ENCODE data around the gene RTL10.
A peak's percentile ranks its signal among the peaks of the same experiment; 100 is the strongest.

RTL10 gene

DNA sequence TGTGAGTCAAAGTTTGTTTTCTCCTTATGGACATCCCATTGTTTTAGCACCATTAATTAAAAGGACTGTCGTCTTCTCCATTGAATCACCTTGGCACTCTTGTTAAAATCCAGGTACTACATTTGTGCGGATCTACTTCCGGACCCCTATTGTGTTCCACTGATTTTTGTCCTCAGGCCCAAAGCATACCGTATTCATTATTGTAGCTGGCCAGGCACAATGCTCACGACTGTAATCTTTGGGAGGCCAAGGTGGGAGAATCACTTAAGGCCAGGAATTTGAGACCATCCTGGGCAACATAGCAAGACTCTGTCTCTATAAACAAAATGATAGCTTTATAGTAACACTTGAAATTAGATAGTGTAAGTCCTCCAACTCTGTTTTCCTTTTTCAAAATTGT is 8.9 kb upstream of the RTL10 start:
- POLR2A ChIA-PET, result interaction anchor here (1.0 kb wide), 1 partner anchor 8 kb away, joined by 3 read pairs; no protein-coding TSS in a partner anchor
- no peak overlapping the region for H3K27ac ChIP-seq (ENCODE audit: extremely low read depth, low read depth, low read length)

GRCh38 chr22:19862619-19863246 is 8.1 kb upstream of the RTL10 start:
- ChIA-PET CTCF (interaction anchor here (0.7 to 1.8 kb wide), 4 partner anchors 16 to 132 kb away, joined by 3 to 6 read pairs (median 4); no protein-coding TSS in a partner anchor), POLR2A (no interaction called here)
- TF ChIP-seq SETDB1 (IDR thresholded peaks at IDR 0.05; ENCODE audit: insufficient read length, low read length), result no peak
- no peak for TF ChIP-seq ZNF549 (tag by site-specific recombination; IDR thresholded peaks at IDR 0.05)
- TF ChIP-seq ZBTB1 (tag by site-specific recombination; IDR thresholded peaks at IDR 0.05), result no peak
- TF ChIP-seq ZNF335 (tag by site-specific recombination; conservative IDR thresholded peaks at IDR 0.05), result no peak
- 0 out of 2 replicates have a peak, but pooled peaks have one; percentile 37 for TF ChIP-seq PRDM4 (tag by site-specific recombination; IDR thresholded peaks at IDR 0.05)
- no peak for TF ChIP-seq ZNF658 (tag by site-specific recombination; IDR thresholded peaks at IDR 0.05)
- TF ChIP-seq PRDM10 (tag by site-specific recombination; IDR thresholded peaks at IDR 0.05), result no peak
- no peak for TF ChIP-seq GLIS2 (tag by site-specific recombination; IDR thresholded peaks at IDR 0.05)
- no peaks in the 10 kb centered on the region for H3K9me3 ChIP-seq (ENCODE audit: control insufficient read depth, insufficient read depth, low read depth, low read length)
- H3K4me3 ChIP-seq (ENCODE audit: low read depth, low read length), result no peak overlapping the region
- no peak overlapping the region for H3K27ac ChIP-seq (ENCODE audit: extremely low read depth, low read depth, low read length)
- H3K4me1 ChIP-seq (ENCODE audit: control insufficient read depth, insufficient read depth, low read length), result no peaks in the 10 kb centered on the region
- H3K36me3 ChIP-seq (ENCODE audit: control insufficient read depth in 2 of 2, insufficient read depth in 1 of 2, low read length in 2 of 2), result no peaks in the 10 kb centered on the region

More for the DNA sequence above, 8.9 kb upstream of the RTL10 start:
- Histone ChIP-seq H3K4me1 (ENCODE audit: control insufficient read depth, insufficient read depth, low read length) (no peaks in the 10 kb centered on the region), H3K4me3 (ENCODE audit: low read depth, low read length) (no peak overlapping the region), H3K9me3 (ENCODE audit: control insufficient read depth, insufficient read depth, low read depth, low read length) (no peaks in the 10 kb centered on the region), H3K36me3 (ENCODE audit: control insufficient read depth in 2 of 2, insufficient read depth in 1 of 2, low read length in 2 of 2) (no peaks in the 10 kb centered on the region)
- CTCF ChIA-PET, result interaction anchor here (0.7 to 1.6 kb wide), 2 partner anchors 133 to 439 kb away, joined by 3 to 4 read pairs; no protein-coding TSS in a partner anchor
- TF ChIP-seq ZNF707 (tag by site-specific recombination; IDR thresholded peaks at IDR 0.05) (no peak), ZSCAN23 (tag by site-specific recombination; IDR thresholded peaks at IDR 0.05) (no peak), REPIN1 (tag by site-specific recombination; IDR thresholded peaks at IDR 0.05; ENCODE audit: low read depth) (no peak), OSR2 (tag by site-specific recombination; IDR thresholded peaks at IDR 0.05) (no peak), ZNF777 (tag by site-specific recombination; IDR thresholded peaks at IDR 0.05; ENCODE audit: borderline replicate concordance) (no peak), ZNF221 (tag by site-specific recombination; IDR thresholded peaks at IDR 0.05; ENCODE audit: borderline replicate concordance) (no peak), KLF16 (tag by site-specific recombination; IDR thresholded peaks at IDR 0.05) (no peak), TCF7L2 (IDR thresholded peaks at IDR 0.05; ENCODE audit: borderline replicate concordance, low read depth, low read length) (no peak), ZNF596 (tag by site-specific recombination; IDR thresholded peaks at IDR 0.05) (no peak), ZNF544 (tag by site-specific recombination; IDR thresholded peaks at IDR 0.05) (no peak), KLF9 (tag by site-specific recombination; IDR thresholded peaks at IDR 0.05; ENCODE audit: low read depth) (no peak), ZNF768 (tag by site-specific recombination; IDR thresholded peaks at IDR 0.05) (no peak), PRDM4 (tag by site-specific recombination; IDR thresholded peaks at IDR 0.05) (no peak)
